ENCODE data around the gene SLC7A5. TPM values are rescaled to one million over a fixed set of nuclear protein-coding genes. Genes with fewer than 3 reads are reported as not detected.

Gene SLC7A5
- total and polyA plus RNA-seq, 2 of the 13 experiments (the other 11 are each of a cell fraction or from before 2014, with no cell fraction given): 79.6 to 155 TPM

DNA sequence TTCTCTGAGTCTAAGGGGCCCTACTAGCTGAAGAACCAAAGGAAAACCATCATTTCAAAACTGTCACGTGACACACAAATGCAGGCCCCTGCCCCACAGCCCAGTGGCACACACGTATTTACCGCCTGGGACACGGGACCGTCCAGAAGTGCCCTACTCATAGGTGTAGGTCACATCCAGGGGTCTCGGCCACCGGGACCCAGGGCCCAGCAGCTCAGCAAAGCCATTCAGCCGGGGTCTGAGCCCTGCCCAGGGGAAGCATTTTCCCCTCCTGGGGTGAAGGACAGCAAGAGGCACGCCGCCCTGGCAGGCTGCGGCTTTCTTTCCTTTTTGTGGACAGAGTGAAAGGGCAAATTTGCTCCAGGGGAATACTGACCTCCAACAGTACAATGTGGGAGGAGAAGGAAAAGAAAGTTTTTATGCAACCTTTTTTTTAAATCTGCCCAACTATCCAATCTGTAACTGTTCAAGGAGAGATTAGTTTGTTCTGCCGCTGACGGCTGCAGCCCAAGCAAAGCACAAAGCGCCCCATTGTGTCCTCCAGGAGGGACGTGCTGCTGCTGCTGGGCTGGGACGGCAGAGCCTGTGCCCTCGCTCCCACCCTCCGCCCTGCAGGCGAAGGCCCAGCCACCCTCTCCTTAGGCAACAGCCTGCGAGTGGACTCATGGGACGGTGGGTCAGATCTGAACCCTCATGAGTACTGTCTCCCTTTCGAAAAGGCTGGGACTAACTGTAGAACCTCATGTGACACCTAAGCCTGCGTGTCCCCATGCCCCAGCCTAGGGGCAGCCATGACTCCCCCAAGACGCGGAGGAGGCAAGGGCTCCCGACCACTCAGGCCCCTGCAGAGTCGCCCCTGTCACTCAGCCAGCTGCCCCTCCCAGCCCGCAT, 21.3 kb downstream of the SLC7A5 start (continued):
- TF ChIP-seq, protein P1, sequence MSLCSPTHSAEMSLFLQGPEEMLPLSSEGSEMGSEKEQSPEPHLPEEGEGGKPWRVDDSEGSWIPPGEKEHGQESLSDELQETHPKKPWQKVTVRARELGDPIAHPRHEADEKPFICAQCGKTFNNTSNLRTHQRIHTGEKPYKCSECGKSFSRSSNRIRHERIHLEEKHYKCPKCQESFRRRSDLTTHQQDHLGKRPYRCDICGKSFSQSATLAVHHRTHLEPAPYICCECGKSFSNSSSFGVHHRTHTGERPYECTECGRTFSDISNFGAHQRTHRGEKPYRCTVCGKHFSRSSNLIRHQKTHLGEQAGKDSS (CRISPR knock-in tag; IDR thresholded peaks at IDR 0.05; ENCODE audit: borderline replicate concordance, low read depth): no peak; the same call in 1 of the 2 replicates
- TF ChIP-seq FOXM1 (CRISPR knock-in tag; IDR thresholded peaks at IDR 0.05) (no peak), ZSCAN9 (CRISPR knock-in tag; IDR thresholded peaks at IDR 0.05; ENCODE audit: borderline replicate concordance) (no peak), ZC3H4 (CRISPR knock-in tag; IDR thresholded peaks at IDR 0.05; ENCODE audit: borderline replicate concordance) (no peak), HNF4A (CRISPR knock-in tag; IDR thresholded peaks at IDR 0.05) (peak; percentile 82)
- TF ChIP-seq, protein P2, sequence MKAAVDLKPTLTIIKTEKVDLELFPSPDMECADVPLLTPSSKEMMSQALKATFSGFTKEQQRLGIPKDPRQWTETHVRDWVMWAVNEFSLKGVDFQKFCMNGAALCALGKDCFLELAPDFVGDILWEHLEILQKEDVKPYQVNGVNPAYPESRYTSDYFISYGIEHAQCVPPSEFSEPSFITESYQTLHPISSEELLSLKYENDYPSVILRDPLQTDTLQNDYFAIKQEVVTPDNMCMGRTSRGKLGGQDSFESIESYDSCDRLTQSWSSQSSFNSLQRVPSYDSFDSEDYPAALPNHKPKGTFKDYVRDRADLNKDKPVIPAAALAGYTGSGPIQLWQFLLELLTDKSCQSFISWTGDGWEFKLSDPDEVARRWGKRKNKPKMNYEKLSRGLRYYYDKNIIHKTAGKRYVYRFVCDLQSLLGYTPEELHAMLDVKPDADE (CRISPR knock-in tag; IDR thresholded peaks at IDR 0.05): 0 out of 2 replicates have a peak, but pooled peaks have one; percentile 41
- TF ChIP-seq, protein P3, sequence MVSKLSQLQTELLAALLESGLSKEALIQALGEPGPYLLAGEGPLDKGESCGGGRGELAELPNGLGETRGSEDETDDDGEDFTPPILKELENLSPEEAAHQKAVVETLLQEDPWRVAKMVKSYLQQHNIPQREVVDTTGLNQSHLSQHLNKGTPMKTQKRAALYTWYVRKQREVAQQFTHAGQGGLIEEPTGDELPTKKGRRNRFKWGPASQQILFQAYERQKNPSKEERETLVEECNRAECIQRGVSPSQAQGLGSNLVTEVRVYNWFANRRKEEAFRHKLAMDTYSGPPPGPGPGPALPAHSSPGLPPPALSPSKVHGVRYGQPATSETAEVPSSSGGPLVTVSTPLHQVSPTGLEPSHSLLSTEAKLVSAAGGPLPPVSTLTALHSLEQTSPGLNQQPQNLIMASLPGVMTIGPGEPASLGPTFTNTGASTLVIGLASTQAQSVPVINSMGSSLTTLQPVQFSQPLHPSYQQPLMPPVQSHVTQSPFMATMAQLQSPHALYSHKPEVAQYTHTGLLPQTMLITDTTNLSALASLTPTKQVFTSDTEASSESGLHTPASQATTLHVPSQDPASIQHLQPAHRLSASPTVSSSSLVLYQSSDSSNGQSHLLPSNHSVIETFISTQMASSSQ (IDR thresholded peaks at IDR 0.05; ENCODE audit: low read depth): no peak; the same call in none of the 2 replicates
- TF ChIP-seq, protein P3 (CRISPR knock-in tag; IDR thresholded peaks at IDR 0.05; ENCODE audit: borderline replicate concordance): peak; percentile 60; the same call in 1 of the 2 replicates
- TF ChIP-seq, protein P4, sequence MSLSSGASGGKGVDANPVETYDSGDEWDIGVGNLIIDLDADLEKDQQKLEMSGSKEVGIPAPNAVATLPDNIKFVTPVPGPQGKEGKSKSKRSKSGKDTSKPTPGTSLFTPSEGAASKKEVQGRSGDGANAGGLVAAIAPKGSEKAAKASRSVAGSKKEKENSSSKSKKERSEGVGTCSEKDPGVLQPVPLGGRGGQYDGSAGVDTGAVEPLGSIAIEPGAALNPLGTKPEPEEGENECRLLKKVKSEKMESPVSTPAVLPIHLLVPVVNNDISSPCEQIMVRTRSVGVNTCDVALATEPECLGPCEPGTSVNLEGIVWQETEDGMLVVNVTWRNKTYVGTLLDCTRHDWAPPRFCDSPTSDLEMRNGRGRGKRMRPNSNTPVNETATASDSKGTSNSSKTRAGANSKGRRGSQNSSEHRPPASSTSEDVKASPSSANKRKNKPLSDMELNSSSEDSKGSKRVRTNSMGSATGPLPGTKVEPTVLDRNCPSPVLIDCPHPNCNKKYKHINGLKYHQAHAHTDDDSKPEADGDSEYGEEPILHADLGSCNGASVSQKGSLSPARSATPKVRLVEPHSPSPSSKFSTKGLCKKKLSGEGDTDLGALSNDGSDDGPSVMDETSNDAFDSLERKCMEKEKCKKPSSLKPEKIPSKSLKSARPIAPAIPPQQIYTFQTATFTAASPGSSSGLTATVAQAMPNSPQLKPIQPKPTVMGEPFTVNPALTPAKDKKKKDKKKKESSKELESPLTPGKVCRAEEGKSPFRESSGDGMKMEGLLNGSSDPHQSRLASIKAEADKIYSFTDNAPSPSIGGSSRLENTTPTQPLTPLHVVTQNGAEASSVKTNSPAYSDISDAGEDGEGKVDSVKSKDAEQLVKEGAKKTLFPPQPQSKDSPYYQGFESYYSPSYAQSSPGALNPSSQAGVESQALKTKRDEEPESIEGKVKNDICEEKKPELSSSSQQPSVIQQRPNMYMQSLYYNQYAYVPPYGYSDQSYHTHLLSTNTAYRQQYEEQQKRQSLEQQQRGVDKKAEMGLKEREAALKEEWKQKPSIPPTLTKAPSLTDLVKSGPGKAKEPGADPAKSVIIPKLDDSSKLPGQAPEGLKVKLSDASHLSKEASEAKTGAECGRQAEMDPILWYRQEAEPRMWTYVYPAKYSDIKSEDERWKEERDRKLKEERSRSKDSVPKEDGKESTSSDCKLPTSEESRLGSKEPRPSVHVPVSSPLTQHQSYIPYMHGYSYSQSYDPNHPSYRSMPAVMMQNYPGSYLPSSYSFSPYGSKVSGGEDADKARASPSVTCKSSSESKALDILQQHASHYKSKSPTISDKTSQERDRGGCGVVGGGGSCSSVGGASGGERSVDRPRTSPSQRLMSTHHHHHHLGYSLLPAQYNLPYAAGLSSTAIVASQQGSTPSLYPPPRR (CRISPR knock-in tag; IDR thresholded peaks at IDR 0.05; ENCODE audit: borderline replicate concordance): peak; percentile 93
- TF ChIP-seq, protein P5, sequence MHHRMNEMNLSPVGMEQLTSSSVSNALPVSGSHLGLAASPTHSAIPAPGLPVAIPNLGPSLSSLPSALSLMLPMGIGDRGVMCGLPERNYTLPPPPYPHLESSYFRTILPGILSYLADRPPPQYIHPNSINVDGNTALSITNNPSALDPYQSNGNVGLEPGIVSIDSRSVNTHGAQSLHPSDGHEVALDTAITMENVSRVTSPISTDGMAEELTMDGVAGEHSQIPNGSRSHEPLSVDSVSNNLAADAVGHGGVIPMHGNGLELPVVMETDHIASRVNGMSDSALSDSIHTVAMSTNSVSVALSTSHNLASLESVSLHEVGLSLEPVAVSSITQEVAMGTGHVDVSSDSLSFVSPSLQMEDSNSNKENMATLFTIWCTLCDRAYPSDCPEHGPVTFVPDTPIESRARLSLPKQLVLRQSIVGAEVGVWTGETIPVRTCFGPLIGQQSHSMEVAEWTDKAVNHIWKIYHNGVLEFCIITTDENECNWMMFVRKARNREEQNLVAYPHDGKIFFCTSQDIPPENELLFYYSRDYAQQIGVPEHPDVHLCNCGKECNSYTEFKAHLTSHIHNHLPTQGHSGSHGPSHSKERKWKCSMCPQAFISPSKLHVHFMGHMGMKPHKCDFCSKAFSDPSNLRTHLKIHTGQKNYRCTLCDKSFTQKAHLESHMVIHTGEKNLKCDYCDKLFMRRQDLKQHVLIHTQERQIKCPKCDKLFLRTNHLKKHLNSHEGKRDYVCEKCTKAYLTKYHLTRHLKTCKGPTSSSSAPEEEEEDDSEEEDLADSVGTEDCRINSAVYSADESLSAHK (CRISPR knock-in tag; IDR thresholded peaks at IDR 0.05; ENCODE audit: borderline replicate concordance): no peak
